ENCODE data around the gene HRAS.

The HRAS gene

GRCh38 chr11:577611-577894 is 42.2 kb upstream of the HRAS start:
- Histone ChIP-seq H3K4me2 (ENCODE audit: low read depth, low read length, poor library complexity, severe bottlenecking) (peak overlapping the region; percentile 100), H2AFZ (ENCODE audit: low read length) (no peak overlapping the region), H4K20me1 (ENCODE audit: insufficient read depth, low read length, poor library complexity, severe bottlenecking) (peaks cover 56% of the 10 kb centered on the region), H3K27me3 (ENCODE audit: insufficient read depth, low read length, poor library complexity, severe bottlenecking) (no peaks in the 10 kb centered on the region), H3K79me2 (ENCODE audit: insufficient read depth, low read length) (peaks cover 60% of the 10 kb centered on the region), H3K36me3 (ENCODE audit: insufficient read depth, low read length) (peaks cover 11% of the 10 kb centered on the region; the same call in 1 of the 2 replicates), H3K9me3 (ENCODE audit: insufficient read depth, low read depth, low read length) (no peaks in the 10 kb centered on the region), H3F3A (ENCODE audit: low read depth) (no peaks in the 10 kb centered on the region), H3K9me2 (replicated peaks; ENCODE audit: low read depth, low read length) (no peaks in the 10 kb centered on the region), H3K9ac (ENCODE audit: low read depth, low read length, poor library complexity, severe bottlenecking) (peak overlapping the region; percentile 97), H3K4me3 (ENCODE audit: low read length, poor library complexity, severe bottlenecking) (peak overlapping the region; percentile 93), H3K4me1 (ENCODE audit: insufficient read depth, low read length, poor library complexity, severe bottlenecking) (peaks cover 35% of the 10 kb centered on the region)
- TF ChIP-seq CTCF (conservative IDR thresholded peaks at IDR 0.05; ENCODE audit: low read length) (no peak), EZH2phosphoT487 (IDR thresholded peaks at IDR 0.05; ENCODE audit: borderline replicate concordance) (no peak)

DNA sequence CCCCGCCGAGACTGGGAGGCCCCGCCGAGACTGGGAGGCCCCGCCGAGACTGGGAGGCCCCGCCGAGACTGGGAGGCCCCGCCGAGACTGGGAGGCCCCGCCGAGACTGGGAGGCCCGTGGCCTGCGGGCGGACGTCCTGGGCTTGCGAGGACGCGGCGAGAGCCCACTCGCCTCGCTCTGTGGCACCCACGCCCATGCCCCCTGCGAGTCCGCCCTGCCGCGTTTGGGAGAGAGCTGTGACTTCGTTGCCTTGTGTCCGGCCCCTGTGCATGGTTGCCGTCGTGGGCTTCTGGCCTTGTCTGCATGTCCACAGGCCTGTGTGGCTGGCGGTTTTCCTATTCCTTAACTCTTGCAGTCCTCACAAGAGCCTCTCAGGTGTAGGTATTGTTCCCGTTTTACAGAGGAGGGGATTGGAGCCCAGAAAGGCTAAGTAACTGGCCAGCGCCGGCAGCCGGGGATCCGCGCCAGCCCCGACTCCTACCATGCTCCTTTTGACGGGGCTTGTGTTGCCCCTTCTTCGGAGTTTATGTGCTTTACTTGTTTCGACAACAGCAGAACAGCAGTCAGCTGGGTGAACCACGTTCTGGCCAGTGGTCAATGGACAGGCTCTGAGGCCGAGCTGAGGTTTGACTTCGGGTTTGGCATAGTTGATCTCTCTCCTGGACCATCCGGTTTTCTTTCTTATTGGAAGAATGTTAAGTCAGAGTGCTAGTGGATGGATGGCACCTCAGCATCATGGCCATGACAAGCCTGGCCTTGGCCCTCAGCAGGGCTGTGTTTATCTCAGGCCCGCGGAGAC is 41.6 kb upstream of the HRAS start:
- Histone ChIP-seq H3K4me3 (ENCODE audit: low read length, poor library complexity, severe bottlenecking) (peak overlapping the region; percentile 93), H3K9me3 (ENCODE audit: insufficient read depth, low read depth, low read length) (no peaks in the 10 kb centered on the region), H3K36me3 (ENCODE audit: insufficient read depth, low read length) (peaks cover 7% of the 10 kb centered on the region; the same call in 1 of the 2 replicates), H3K4me2 (ENCODE audit: low read depth, low read length, poor library complexity, severe bottlenecking) (peak overlapping the region; percentile 100), H3K4me1 (ENCODE audit: insufficient read depth, low read length, poor library complexity, severe bottlenecking) (peaks cover 35% of the 10 kb centered on the region), H3K27me3 (ENCODE audit: insufficient read depth, low read length, poor library complexity, severe bottlenecking) (no peaks in the 10 kb centered on the region), H4K20me1 (ENCODE audit: insufficient read depth, low read length, poor library complexity, severe bottlenecking) (peaks cover 52% of the 10 kb centered on the region), H3F3A (ENCODE audit: low read depth) (no peaks in the 10 kb centered on the region), H3K9me2 (replicated peaks; ENCODE audit: low read depth, low read length) (no peaks in the 10 kb centered on the region), H3K79me2 (ENCODE audit: insufficient read depth, low read length) (peaks cover 55% of the 10 kb centered on the region), H2AFZ (ENCODE audit: low read length) (no peak overlapping the region), H3K9ac (ENCODE audit: low read depth, low read length, poor library complexity, severe bottlenecking) (peak overlapping the region; percentile 97)
- TF ChIP-seq CTCF (conservative IDR thresholded peaks at IDR 0.05; ENCODE audit: low read length), result no peak
- TF ChIP-seq EZH2phosphoT487 (IDR thresholded peaks at IDR 0.05; ENCODE audit: borderline replicate concordance), result no peak

- no peaks in the 10 kb centered on the region for H3K36me3 ChIP-seq (ENCODE audit: insufficient read depth, low read length)
- no peaks in the 10 kb centered on the region for H3F3A ChIP-seq (ENCODE audit: low read depth)
- H3K79me2 ChIP-seq (ENCODE audit: insufficient read depth, low read length), result peaks cover 47% of the 10 kb centered on the region
- H3K4me2 ChIP-seq (ENCODE audit: low read depth, low read length, poor library complexity, severe bottlenecking), result peak within 1 kb of the TSS; percentile 100
- no peaks in the 10 kb centered on the region for H3K9me3 ChIP-seq (ENCODE audit: insufficient read depth, low read depth, low read length)
- H2AFZ ChIP-seq (ENCODE audit: low read length), result peak within 1 kb of the TSS; percentile 90
- peaks cover 35% of the 10 kb centered on the region for H3K4me1 ChIP-seq (ENCODE audit: insufficient read depth, low read length, poor library complexity, severe bottlenecking)
- peaks cover 44% of the 10 kb centered on the region for H4K20me1 ChIP-seq (ENCODE audit: insufficient read depth, low read length, poor library complexity, severe bottlenecking)
- H3K27me3 ChIP-seq (ENCODE audit: insufficient read depth, low read length, poor library complexity, severe bottlenecking), result no peaks in the 10 kb centered on the region
- H3K4me3 ChIP-seq (ENCODE audit: low read length, poor library complexity, severe bottlenecking), result peak within 1 kb of the TSS; percentile 93
- H3K9me2 ChIP-seq (replicated peaks; ENCODE audit: low read depth, low read length), result no peaks in the 10 kb centered on the region
- H3K9ac ChIP-seq (ENCODE audit: low read depth, low read length, poor library complexity, severe bottlenecking), result peak within 1 kb of the TSS; percentile 97
- TF ChIP-seq EZH2phosphoT487 (IDR thresholded peaks at IDR 0.05; ENCODE audit: borderline replicate concordance), result no peak
- TF ChIP-seq CTCF (conservative IDR thresholded peaks at IDR 0.05; ENCODE audit: low read length), result no peak
These were observed 40.8 kb upstream of the HRAS start, which contains the start of gene PHRF1 for GRCh38 chr11:575996-576768. TSS of gene PHRF1 (plus strand) at chr11:576470. CDS start at chr11:581513, 5,043 bp downstream.
